GM18498 (cell line): Measurements from ENCODE around the gene S1PR5.
"Not testable (repeated sequence)": the region's sequence is repeated elsewhere in the genome, so short reads cannot be mapped to it uniquely, and the experiment has no call there.

Experiments
- ATAC-seq: cut with Tn5 transposase; IDR thresholded peaks from one replicate; pipeline ENCODE4 v1.9.1; 2021; ENCODE audit warnings: mild to moderate bottlenecking, moderate library complexity; ENCODE audit not compliant: unreplicated experiment

S1PR5 gene

DNA sequence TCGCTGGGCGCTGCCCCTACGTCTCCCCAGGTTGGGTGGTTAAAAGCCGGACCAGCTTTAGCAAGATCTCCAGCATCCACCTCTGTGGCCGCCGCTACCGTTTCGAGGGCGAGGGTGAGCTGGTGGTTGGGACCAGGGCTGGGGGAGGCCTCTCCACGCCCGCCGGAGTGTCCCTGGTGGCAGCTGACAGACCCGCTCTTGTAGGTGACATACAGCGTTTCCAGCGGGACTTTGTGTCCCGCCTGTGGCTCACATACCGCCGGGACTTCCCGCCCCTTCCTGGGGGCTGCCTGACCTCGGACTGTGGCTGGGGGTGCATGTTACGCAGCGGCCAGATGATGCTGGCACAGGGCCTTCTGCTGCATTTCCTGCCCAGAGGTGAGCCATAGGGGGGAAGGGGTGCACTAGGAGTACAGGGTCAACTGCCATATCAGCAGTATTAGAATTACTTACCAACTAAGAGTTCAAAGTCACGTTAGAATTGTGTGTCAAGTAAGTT is 27.6 kb upstream of the S1PR5 start:
- no peak for ATAC-seq

DNA sequence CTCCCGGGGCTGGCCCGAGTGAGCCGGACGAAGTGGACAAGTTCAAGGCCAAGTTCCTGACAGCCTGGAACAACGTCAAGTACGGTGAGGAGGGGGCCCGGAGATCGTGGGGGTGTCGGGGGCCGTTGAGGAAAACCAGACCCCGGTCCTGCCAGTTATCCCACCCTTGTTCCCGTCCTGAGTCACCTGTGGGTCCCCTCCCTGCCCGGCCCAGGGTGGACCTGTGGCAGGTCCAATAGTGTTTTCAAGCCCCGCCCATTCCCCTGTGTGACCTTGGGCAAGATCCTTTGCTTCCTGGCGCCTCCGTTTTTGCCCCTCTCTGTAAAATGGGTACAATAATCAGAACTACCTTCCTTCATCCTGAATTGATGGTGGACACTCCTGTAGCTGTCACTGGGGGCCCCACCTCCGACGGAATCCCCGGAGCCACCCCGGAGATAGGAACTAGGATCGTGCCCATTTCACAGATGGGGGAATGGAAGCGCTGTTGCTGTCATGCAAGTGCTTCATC is 27.1 kb upstream of the S1PR5 start:
- ATAC-seq, result peak; percentile 13

DNA sequence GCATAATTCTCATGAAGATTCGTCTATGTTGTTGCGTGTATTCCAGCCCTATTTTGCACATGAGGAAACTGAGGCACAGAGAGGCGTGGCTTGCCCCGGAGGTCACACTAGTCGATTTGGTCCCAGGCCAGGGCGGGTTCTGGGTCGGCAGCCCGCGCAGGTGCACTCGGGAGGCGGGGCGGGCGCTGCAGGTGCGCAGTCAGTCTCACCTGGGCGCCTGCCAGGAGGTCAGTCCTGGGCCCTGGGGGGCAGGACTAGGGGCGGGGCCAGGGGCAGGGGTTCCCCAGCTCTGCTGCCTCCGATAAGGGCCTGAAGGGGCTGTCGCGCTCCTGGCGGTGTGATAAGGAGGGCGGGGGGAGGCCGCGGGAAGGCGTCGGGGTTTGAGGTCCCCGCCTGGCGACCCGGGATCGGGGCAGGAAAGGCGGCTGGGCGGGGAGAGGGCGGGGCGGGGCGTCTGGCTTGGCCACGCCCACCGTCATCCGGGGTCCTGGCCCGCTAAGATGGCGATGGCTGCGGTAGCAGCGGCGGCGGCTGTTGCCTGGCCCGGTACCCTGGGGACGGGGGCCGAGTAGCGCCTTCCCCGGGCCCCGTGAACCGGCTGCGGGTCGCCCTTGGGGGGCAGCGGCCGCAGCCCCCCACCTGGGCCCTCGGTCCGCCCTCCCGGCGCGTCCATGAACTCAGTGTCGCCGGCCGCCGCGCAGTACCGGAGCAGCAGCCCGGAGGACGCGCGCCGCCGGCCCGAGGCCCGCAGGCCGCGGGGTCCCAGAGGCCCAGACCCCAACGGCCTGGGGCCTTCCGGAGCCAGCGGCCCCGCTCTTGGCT is 26.4 kb upstream of the S1PR5 start, which contains the start of gene ATG4D:
TSS of gene ATG4D (plus strand) at position 485 of the 822 bp plus-strand sequence. CDS start at position 672, 187 bp downstream.
- peak; percentile 73 for ATAC-seq

DNA sequence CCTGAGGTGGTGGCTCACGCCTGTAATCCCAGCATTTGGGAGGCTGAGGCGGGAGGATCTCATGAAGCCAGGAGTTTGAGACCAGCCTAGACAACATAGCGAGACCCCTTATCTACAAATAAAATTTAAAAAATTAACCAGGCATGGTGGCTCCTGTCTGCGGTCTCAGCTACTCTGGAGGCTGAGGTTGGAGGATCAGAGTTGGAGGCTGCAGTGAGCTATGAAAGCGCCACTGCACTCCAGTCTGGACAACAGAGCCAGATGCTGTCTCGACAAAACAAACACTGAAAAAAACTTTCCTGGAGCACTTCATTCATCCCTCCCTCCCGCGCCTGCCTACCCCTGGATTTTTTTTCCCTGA is 25.8 kb upstream of the S1PR5 start:
- ATAC-seq, result no peak

DNA sequence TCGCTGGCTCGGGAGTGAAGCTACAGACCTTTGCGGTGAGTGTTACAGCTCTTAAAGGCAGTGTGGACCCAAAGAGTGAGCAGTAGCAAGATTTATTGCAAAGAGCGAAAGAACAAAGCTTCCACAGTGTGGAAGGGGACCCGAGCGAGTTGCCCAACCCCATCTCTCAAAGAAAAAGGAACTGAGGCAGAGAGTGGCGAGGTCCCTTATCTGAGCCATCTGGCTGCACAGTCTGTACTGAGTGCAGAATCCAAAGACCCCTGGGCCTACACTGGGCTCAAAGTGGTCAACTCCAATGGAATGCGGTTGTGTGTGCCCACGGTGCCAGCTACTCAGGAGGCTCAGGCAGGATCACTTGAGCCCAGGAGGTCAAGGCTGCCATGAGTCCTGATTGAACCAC is 21.8 kb upstream of the S1PR5 start:
- ATAC-seq, result not testable (repeated sequence)

DNA sequence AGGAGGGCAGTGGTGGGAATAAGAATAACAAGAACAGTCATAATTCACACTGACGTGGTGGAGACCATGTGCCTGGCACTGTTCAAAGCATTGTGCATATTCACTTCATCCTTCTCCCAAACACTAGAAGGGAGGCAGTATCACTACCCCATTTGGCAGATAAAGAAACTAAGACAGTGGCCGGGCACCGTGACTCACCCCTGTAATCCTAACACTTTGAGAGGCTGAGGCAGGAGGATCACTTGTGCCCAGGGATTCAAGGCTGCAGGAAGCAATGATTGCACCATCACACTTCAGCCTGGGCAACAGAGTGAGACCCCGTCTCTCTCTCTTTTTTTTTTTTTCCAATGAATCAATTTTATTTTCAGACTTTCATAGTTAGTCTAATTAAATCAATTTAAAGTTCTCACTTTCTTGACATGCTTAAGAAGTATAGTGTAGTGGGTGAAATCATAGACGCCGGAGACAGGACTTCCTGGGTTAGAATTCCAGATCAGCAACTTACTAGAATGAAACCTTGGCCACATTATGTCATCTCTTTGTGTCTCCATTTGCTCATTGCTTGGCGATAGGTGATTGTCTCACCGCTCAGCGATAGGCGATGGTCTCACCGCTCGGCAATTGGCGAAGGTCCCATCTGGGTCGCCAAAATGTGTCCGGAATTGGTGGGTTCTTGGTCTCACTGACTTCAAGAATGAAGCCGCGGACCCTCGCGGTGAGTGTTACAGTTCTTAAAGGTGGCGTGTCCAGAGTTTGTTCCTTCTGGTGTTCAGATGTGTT is 21.1 kb upstream of the S1PR5 start:
- no peak for ATAC-seq

DNA sequence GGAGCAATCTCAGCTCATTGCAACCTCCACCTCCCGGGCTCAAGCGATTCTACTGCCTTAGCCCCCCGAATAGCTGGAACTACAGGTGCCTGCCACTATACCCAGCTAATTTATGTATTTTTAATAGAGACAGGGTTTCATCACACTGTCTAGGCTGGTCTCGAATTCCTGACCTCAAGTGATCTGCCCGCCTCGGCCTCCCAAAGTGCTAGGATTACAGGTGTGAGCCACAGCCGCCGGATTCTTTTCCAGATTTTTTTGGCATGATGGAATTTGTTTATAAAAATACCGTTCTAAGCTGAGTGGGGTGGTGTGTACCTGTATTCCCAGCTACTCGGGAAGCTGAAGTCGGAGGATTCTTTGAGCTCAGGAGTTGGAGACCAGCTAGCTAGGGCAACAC is 20.4 kb upstream of the S1PR5 start:
- no peak for ATAC-seq

DNA sequence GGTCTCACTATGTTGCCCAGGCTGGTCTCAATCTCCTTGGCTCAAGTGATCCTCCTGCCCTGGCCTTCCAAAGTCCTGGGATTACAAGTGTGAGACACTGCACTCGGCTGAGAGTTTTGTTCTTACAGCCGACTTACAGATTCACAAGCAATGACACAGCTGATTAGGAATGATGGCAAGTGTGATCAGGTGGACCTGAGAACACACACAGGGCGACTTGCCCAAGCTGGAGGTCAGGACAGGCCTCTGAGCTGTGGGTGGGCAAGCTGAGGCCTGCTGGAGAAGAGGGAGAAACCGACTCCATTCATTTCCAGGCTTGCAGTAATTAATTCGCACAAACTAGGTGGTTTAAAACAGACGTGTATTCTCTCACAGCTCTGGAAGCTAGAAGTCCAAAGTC is 18.4 kb upstream of the S1PR5 start:
- ATAC-seq, result no peak

DNA sequence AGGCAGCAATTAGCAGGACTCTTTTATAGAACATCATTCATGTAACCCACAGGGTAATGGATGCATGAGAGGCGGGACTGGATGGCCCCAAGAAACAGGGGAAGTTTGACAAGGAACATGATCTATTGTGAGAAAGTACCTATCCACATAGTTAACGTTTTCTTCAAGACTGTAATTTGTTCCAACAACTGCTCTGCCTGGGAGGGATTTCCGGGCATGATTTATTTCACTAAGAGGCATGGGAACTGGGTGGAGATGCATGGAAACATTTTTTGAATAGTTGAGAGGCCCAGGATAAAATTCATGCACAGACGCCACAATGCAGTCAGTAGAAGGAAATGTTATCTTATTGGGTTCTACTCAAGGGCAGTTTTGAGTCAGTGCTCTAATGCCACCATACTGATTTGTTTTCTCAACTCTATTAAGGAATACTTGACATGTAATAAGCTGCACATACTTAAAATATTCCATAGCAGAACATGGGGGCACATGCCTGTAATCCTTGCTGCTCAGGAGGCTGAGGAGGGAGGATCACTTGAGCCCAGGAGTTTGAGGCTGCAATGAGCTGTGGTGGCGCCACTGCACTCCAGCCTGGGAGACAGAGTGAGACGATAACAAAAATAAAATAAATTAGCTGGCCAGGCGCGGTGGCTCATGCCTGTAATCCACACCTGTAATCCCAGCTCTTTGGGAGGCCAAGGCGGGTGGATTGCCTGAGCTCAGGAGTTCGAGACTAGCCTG is 16.6 kb upstream of the S1PR5 start:
- ATAC-seq, result no peak

DNA sequence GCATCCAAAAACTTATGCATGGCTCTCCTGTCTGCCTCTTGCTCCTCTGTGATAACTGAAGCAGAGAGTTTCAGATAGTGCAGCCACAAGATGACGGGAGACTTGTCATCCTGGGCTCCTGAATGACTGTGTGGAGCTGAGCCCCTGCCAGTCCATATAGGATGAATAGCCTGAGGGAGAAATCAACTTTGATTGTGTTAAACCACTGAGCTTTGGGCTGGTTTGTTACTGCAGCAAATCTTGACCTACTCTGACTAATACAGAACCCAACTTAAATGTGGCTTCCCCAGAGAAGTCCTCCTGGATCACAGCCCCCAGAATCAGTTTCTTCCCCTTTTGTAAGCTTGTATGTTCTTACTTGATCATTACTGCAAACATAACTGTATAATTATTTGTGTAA is 15.2 kb upstream of the S1PR5 start:
- ATAC-seq, result no peak

DNA sequence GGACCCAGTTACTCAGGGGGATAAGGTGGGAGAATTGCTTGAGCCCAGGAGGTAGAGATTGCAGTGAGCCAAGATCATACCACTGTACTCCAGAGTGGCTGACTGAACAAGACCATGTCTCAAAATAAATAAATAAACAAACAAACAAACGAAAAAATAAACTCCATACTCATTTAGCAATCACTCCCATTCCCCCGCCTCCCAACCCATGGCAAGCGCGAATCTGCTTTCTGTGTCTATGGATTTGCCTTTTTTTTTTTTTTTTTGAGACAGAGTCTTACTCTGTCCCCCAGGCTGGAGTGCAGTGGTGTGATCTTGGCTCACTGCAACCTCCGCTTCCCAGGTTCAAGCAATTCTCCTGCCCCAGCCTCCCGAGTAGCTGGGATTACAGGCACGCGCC is 9.6 kb upstream of the S1PR5 start:
- not testable (repeated sequence) for ATAC-seq

DNA sequence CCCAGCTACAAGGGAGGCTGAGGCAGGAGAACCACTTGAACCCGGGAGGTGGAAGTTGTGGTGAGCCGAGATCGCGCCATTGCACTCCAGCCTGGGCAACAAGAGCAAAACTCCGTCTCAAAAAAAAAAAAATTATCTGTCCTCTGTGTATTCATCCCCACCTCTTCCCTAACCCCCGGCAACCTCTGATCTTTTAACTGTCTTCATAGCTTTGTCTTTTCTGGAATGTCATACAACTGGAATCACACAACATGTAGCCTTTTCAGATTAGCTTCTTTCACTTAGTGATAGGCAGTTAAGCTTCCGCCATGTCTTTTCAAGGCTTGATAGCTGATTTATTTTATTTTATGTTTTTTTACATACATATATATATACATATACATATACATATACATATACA is 8.4 kb upstream of the S1PR5 start:
- ATAC-seq, result no peak

DNA sequence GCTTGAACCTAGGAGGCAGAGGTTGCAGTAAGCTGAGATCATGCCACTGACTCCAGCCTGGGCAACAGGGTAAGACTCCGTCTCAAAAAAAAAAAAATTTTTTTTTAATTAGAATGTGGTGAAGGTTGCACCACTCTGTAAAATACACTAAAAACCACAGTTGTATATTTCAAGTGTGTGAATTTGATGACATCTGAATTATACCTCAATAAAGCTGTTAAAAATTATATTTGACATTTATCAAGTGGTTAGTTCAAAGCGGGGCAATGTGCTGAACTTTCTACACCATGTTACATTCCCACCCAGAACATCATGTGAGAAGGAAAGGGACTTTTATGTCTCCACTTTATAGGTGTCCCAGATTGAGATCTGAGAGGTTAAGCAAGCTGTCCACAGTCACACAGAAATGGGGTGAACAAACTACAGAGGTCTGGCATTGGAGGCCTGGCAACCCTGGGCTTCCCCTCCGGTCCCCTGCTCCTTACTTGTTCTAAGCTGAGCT is 5.9 kb upstream of the S1PR5 start:
- no peak for ATAC-seq

DNA sequence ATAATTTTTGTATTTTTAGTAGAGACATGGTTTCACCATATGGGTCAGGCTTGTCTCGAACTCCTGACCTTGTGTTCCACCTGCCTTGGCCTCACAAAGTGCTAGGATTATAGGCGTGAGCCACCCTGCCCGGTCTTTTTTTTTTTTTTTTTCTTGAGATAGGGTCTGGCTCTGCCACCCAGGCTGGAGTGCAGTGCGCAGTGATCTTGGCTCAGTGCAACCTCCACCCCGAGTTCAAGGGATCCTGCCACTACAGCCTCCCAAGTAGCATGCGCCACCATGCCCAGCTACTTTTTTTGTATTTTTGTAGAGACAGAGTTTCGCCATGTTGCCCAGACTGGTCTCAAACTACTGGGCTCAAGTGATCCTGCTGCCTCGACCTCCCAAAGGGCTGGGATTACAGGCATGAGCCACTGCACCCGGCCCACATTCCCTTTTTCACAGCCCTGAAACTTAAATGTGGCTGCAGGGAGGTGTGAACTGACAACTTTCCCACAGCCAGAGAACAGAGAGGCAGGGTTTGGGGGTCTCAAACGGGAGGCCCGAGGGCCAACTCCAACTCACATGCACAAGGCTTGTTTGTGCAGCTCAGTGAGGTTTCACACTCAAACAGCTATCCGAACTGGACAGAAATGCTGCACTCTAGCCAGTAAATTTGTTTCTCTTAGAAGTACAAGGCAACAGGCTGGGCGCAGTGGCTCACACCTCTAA is 4.4 kb upstream of the S1PR5 start:
- ATAC-seq, result no peak

DNA sequence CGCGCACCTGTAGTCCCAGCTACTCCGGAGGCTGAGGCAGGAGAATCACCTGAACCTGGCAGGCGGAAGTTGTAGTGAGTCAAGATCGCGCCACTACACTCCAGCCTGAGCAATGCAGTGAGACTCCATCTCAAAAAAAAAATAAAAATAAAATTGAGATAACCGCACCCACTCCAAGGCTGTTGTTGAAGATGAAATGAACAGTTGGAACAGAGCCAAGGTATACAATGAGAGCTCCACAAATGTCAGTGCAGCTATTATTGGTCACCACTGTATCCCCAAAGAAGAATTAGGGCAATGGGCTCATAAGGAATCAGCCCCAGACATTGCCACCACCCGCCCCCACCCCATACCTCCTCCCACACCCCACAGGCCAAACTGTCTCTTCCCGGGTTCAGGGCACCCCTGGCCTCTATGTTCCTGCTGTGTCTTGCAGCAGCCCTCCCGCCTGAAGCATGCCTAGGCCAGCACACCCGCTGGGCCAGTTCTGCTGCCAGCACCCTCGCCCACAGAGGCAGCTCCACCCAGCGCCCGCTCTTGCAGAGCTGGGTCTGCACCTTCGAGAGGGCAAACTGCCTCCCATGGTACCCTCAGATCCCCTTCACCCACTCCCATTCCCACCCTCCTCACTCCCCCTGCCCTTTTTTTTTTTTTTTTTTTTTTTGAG is 3.5 kb upstream of the S1PR5 start:
- ATAC-seq, result no peak

DNA sequence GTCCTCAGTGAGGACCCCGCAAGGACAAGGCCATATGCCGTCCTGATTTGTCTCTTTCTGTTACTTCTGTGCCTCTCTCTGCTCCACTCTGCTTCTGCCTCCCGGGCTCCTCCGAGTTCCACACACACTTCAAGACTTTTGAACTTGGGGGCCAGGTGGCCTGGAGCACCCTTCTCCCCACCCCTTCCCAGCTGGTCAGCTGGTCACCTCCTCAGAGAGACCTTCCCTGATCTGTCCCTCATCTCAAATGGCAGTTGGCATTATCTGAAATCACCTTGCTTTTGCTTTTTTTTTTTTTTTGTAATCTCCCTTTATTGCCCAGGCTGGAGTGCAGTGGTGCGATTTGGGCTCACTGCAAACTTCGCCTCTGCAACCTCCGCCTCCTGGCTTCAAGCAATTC is 2.2 kb upstream of the S1PR5 start:
- no peak for ATAC-seq

DNA sequence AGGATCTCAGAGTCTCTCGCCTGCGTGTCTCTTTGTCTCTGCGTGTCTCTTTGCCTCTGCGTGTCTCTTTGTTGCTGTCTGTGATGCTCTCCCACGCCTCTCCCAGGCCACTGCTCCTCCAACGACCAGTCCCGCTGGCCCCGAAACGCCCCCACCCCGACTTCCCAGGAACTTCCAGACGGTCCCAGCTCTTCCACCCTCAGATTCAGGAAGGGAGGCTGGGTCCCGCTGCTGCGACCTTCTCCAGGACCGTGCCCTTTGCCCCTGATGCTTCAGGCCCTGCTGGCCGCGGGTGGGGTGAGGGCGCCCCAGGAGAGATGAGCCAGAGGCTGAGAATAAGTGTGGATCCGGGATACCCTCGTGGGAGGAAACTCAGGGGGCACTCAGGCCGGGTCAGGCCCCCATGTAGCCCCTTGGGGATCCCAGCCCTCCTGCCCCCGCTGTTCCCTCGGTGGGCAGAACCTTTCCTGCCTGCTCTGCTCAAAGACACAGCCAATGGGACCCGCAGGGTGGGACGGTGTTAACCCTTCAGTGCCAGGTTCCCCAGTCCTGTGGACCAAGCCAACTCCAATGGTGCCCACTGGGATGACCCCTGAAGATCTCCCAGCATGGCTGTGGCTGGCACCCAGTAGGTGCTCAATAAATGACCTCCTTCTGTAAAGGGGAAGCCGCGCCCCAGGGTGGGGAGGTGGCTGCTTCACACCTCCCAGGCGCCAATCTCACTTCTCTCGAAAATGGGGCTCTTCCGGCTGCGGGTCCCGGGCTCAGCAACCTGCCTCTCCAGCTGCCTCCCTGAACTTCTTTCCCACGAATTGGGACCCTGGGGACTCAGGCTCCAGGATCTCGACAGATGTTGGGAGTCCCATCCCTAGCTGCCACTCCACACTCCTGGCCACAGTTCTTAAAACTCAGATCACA is 1.5 kb upstream of the S1PR5 start:
- no peak for ATAC-seq

DNA sequence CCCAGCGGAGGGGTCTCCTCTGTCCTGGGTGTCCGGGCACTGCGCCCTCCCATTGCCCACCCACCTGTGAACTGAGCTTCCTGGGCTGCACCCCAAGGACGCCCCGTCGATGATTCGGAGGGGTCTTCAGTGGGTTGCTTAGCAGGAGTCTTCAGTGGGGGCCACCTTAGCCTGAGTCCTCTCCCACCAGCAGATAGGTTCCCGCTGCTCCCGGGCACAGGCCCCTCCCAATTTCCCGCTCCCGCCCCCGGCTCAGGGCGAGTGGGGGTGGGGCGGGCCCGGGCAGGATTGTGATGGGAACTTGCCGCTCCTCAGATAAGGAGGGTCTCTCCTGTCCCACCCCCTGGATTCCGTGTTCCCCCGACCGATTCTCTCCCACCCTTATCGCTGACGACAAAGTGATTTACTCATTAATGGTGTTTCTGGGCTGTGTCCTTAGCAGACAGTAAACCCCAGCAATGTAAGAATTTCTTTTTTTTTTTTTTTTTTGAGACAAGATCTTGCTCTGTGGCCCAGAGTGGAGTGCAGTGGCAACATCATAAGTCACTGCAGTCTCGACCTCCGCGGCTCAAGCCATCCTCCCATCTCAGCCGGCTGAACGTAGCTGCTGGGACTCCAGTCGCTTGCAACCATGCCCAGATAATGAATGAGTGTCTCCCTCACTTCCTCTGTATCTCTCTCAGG is 655 bp upstream of the S1PR5 start:
- ATAC-seq, result no peak
